HepG2 (cell line): ENCODE data around the gene CDC27. TPM values are rescaled to one million over a fixed set of nuclear protein-coding genes. Genes with fewer than 3 reads are reported as not detected.
A peak's percentile ranks its signal among the peaks of the same experiment; 100 is the strongest.

Source experiments
- CHD4 ChIP-seq: fragments of 200-600 bp; sonication (generic); IDR thresholded peaks from 2 replicates; pipeline ENCODE4 v1.7.0; 2017; ENCODE audit warnings: mild to moderate bottlenecking, low read length, borderline replicate concordance
- CREB1 ChIP-seq, 2 experiments: fragments of 450-650 bp in 1 of 2; IDR thresholded peaks; 2 replicates each; pipeline ENCODE4 v1.6.1; 2016 to 2017; ENCODE audit warnings: control low read depth in 1 of 2, mild to moderate bottlenecking in 1 of 2, missing compliant biosample characterization in 1 of 2, missing genetic modification characterization in 1 of 2
- DNMT1 ChIP-seq: sonication (generic); formaldehyde crosslinking; IDR thresholded peaks from 2 replicates; pipeline ENCODE4 v1.5.1; 2020; ENCODE audit warnings: mild to moderate bottlenecking, missing genetic modification reagents
- HIVEP1 ChIP-seq: sonication (generic); formaldehyde crosslinking; IDR thresholded peaks from 2 replicates; pipeline ENCODE4 v1.4.0; 2020; ENCODE audit warnings: mild to moderate bottlenecking, missing genetic modification reagents
- PAX8 ChIP-seq: sonication (generic); formaldehyde crosslinking; IDR thresholded peaks from 2 replicates; pipeline ENCODE4 v1.8.0; 2022; ENCODE audit warnings: mild to moderate bottlenecking, missing genetic modification reagents, borderline replicate concordance
- SMARCC2 ChIP-seq: fragments of 450-650 bp; IDR thresholded peaks from 2 replicates; pipeline ENCODE4 v1.6.1; 2017; ENCODE audit warnings: antibody characterized with exemption, mild to moderate bottlenecking
- THAP11 ChIP-seq: IDR thresholded peaks from 2 replicates; pipeline ENCODE4 v1.6.1; 2016; ENCODE audit warnings: missing biosample characterization, missing genetic modification reagents
- TOE1 ChIP-seq: sonication (generic); formaldehyde crosslinking; IDR thresholded peaks from 2 replicates; pipeline ENCODE4 v1.4.0; 2020; ENCODE audit warnings: mild to moderate bottlenecking, missing genetic modification reagents
- ZFP90 ChIP-seq: sonication (generic); formaldehyde crosslinking; IDR thresholded peaks from 2 replicates; pipeline ENCODE4 v1.8.0; 2022; ENCODE audit warnings: missing genetic modification reagents, mild to moderate bottlenecking, inconsistent platforms, borderline replicate concordance
- ZKSCAN1 ChIP-seq: fragments of 150-350 bp; IDR thresholded peaks from 2 replicates; pipeline ENCODE4 v1.6.1; 2014; ENCODE audit warnings: low read length
- ZNF34 ChIP-seq: sonication (generic); formaldehyde crosslinking; IDR thresholded peaks from 2 replicates; pipeline ENCODE4 v1.4.0; 2020; ENCODE audit warnings: mild to moderate bottlenecking, missing genetic modification reagents, borderline replicate concordance
- ZNF816 ChIP-seq: sonication (generic); formaldehyde crosslinking; IDR thresholded peaks from 2 replicates; pipeline ENCODE4 v1.8.0; 2022; ENCODE audit warnings: missing genetic modification reagents, mild to moderate bottlenecking, borderline replicate concordance
- ZSCAN25 ChIP-seq: sonication (generic); formaldehyde crosslinking; IDR thresholded peaks from 2 replicates; pipeline ENCODE4 v1.8.0; 2022; ENCODE audit warnings: mild to moderate bottlenecking, missing genetic modification reagents
- polyA plus RNA-seq, 8 experiments: library from polyadenylated mRNA; depleted of rRNA in 3 of 8; stranded (reverse) in 7 of 8; unstranded in 1 of 8; fragments of >200 nt; fragmentation: Illumina TruSeq in 4 of 8; extraction: Trizol in 4 of 8; gene quantifications; 2 replicates each; pipeline versions ENCODE4 v1.2.1 to v1.2.3, GENCODE V29; 2011 to 2016; ENCODE audit warnings: low read depth in 4 of 8, missing spikeins in 1 of 8, mixed read lengths in 1 of 8; ENCODE audit not compliant: insufficient read depth in 1 of 8
- total RNA-seq, 5 experiments: library from RNA; depleted of rRNA; stranded (reverse); fragments of >200 nt; fragmentation: Illumina TruSeq; extraction: Trizol; gene quantifications; 2 replicates each; pipeline ENCODE4 v1.2.3, GENCODE V29; 2016; ENCODE audit warnings: low read depth in 1 of 5
- TF ChIP-seq, protein P1 (sequence below): sonication (generic); formaldehyde crosslinking; IDR thresholded peaks from 2 replicates; pipeline ENCODE4 v1.5.1; 2020; ENCODE audit warnings: missing genetic modification reagents, mild to moderate bottlenecking, borderline replicate concordance
- TF ChIP-seq, protein P2 (sequence below), 2 experiments: IDR thresholded peaks; 2 replicates each; pipeline ENCODE4 v1.6.1; 2011 to 2012; ENCODE audit warnings: low read length in 2 of 2, borderline replicate concordance in 1 of 2, low read depth in 1 of 2, mild to moderate bottlenecking in 1 of 2, moderate library complexity in 1 of 2
- TF ChIP-seq, protein P3 (sequence below): sonication (generic); formaldehyde crosslinking; conservative IDR thresholded peaks from 2 replicates; pipeline ENCODE4 v1.5.0; 2020; ENCODE audit warnings: missing genetic modification reagents
- TF ChIP-seq, protein P4 (sequence below): sonication (generic); formaldehyde crosslinking; IDR thresholded peaks from 2 replicates; pipeline ENCODE4 v1.8.0; 2022; ENCODE audit warnings: mild to moderate bottlenecking, missing genetic modification reagents
- TF ChIP-seq, protein P5 (sequence below), 2 experiments: fragments of 450-650 bp in 1 of 2; sonication (generic) in 1 of 2; formaldehyde crosslinking; IDR thresholded peaks; 2 replicates each; pipeline versions ENCODE4 v1.5.0 to v1.8.0; 2020 to 2022; ENCODE audit warnings: mild to moderate bottlenecking in 1 of 2, missing genetic modification reagents in 1 of 2

CDC27 gene
- total and polyA plus RNA-seq, 2 of the 13 experiments (the other 11 are each of a cell fraction or from before 2014, with no cell fraction given): 80.7 to 102 TPM

DNA sequence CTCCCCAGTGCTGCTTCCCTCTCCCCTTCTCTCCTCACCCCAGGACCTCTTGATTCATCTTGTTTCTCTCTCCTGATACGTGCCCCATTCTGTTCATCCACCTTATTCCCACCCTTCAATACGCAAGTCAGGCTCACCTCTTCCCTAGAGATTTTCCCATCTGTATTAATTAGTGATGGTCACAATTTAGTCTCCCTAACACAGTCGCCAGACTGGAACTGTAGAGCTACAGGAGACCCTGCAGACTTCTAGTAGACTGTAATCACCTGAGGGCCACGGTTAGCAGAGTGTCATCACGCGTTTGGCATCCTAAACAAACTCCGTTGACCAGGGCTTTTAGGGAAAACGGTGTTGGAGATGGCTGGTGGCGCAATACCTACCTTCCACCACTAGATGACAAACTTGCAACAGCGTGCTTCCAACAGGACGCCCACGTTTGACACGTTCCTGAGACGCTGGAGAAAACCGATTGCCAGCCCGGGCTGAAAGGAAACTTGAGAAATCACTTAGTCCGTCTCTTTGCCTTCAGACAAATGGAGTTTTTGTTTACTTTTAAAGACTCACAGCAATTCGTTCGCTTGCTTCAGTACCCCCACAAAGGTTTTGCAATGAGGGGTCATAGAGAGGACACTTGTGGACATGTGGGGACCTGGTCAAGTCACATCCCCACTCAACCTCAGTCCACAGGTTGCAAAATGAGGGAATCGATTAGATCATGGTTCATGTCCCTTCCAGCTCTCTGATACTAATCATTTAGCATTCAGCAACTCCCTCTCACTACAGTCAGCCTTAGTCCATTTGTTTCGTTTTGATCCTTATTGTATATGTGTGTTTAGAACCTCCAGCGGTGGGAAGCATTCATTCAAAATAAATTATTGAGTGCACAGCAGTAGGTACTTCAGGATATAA is 40.7 kb upstream of the CDC27 start (continued):
- TF ChIP-seq, protein P1, sequence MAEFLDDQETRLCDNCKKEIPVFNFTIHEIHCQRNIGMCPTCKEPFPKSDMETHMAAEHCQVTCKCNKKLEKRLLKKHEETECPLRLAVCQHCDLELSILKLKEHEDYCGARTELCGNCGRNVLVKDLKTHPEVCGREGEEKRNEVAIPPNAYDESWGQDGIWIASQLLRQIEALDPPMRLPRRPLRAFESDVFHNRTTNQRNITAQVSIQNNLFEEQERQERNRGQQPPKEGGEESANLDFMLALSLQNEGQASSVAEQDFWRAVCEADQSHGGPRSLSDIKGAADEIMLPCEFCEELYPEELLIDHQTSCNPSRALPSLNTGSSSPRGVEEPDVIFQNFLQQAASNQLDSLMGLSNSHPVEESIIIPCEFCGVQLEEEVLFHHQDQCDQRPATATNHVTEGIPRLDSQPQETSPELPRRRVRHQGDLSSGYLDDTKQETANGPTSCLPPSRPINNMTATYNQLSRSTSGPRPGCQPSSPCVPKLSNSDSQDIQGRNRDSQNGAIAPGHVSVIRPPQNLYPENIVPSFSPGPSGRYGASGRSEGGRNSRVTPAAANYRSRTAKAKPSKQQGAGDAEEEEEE: no peak
- TF ChIP-seq DNMT1 (CRISPR knock-in tag): no peak
- no peak for TF ChIP-seq CHD4
- TF ChIP-seq TOE1 (CRISPR knock-in tag): 0 out of 2 replicates have a peak, but pooled peaks have one; percentile 74
- TF ChIP-seq ZFP90 (CRISPR knock-in tag): peak; percentile 60; the same call in 1 of the 2 replicates
- TF ChIP-seq, protein P2, sequence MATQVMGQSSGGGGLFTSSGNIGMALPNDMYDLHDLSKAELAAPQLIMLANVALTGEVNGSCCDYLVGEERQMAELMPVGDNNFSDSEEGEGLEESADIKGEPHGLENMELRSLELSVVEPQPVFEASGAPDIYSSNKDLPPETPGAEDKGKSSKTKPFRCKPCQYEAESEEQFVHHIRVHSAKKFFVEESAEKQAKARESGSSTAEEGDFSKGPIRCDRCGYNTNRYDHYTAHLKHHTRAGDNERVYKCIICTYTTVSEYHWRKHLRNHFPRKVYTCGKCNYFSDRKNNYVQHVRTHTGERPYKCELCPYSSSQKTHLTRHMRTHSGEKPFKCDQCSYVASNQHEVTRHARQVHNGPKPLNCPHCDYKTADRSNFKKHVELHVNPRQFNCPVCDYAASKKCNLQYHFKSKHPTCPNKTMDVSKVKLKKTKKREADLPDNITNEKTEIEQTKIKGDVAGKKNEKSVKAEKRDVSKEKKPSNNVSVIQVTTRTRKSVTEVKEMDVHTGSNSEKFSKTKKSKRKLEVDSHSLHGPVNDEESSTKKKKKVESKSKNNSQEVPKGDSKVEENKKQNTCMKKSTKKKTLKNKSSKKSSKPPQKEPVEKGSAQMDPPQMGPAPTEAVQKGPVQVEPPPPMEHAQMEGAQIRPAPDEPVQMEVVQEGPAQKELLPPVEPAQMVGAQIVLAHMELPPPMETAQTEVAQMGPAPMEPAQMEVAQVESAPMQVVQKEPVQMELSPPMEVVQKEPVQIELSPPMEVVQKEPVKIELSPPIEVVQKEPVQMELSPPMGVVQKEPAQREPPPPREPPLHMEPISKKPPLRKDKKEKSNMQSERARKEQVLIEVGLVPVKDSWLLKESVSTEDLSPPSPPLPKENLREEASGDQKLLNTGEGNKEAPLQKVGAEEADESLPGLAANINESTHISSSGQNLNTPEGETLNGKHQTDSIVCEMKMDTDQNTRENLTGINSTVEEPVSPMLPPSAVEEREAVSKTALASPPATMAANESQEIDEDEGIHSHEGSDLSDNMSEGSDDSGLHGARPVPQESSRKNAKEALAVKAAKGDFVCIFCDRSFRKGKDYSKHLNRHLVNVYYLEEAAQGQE (IDR thresholded peaks at IDR 0.05; ENCODE audit: borderline replicate concordance in 1 of 2, low read depth in 1 of 2, low read length in 2 of 2): no peak
- TF ChIP-seq SMARCC2: no peak
- TF ChIP-seq, protein P3, sequence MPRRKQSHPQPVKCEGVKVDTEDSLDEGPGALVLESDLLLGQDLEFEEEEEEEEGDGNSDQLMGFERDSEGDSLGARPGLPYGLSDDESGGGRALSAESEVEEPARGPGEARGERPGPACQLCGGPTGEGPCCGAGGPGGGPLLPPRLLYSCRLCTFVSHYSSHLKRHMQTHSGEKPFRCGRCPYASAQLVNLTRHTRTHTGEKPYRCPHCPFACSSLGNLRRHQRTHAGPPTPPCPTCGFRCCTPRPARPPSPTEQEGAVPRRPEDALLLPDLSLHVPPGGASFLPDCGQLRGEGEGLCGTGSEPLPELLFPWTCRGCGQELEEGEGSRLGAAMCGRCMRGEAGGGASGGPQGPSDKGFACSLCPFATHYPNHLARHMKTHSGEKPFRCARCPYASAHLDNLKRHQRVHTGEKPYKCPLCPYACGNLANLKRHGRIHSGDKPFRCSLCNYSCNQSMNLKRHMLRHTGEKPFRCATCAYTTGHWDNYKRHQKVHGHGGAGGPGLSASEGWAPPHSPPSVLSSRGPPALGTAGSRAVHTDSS (CRISPR knock-in tag): 0 out of 2 replicates have a peak, but pooled peaks have one; percentile 7
- peak; percentile 81 for TF ChIP-seq HIVEP1
- TF ChIP-seq, protein P4, sequence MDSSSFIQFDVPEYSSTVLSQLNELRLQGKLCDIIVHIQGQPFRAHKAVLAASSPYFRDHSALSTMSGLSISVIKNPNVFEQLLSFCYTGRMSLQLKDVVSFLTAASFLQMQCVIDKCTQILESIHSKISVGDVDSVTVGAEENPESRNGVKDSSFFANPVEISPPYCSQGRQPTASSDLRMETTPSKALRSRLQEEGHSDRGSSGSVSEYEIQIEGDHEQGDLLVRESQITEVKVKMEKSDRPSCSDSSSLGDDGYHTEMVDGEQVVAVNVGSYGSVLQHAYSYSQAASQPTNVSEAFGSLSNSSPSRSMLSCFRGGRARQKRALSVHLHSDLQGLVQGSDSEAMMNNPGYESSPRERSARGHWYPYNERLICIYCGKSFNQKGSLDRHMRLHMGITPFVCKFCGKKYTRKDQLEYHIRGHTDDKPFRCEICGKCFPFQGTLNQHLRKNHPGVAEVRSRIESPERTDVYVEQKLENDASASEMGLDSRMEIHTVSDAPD (CRISPR knock-in tag): 0 out of 2 replicates have a peak, but pooled peaks have one; percentile 30
- no peak for TF ChIP-seq ZNF816 (CRISPR knock-in tag)
- no peak for TF ChIP-seq THAP11 (CRISPR knock-in tag)
- TF ChIP-seq ZKSCAN1: peak; percentile 13; the same call in 1 of the 2 replicates
- TF ChIP-seq CREB1 (IDR thresholded peaks at IDR 0.05): no peak
- TF ChIP-seq CREB1 (CRISPR knock-in tag; IDR thresholded peaks at IDR 0.05): peak; percentile 9; the same call in 1 of the 2 replicates
- TF ChIP-seq ZSCAN25: 0 out of 2 replicates have a peak, but pooled peaks have one; percentile 61
- no peak for TF ChIP-seq PAX8 (CRISPR knock-in tag)
- TF ChIP-seq, protein P5, sequence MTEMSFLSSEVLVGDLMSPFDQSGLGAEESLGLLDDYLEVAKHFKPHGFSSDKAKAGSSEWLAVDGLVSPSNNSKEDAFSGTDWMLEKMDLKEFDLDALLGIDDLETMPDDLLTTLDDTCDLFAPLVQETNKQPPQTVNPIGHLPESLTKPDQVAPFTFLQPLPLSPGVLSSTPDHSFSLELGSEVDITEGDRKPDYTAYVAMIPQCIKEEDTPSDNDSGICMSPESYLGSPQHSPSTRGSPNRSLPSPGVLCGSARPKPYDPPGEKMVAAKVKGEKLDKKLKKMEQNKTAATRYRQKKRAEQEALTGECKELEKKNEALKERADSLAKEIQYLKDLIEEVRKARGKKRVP (CRISPR knock-in tag; IDR thresholded peaks at IDR 0.05): peak in 1 of 2 experiments; percentile 68; a peak in 1 of 4 replicates
- TF ChIP-seq ZNF34 (CRISPR knock-in tag): no peak
